Posterior vena cava (tissue), 2 donors: ENCODE measurements around the gene UNK. TPM values are rescaled to one million over a fixed set of nuclear protein-coding genes. Genes with fewer than 3 reads are reported as not detected.

ENCODE experiments used
- DNase-seq: peaks from one replicate; pipeline ENCODE4 v3.0.0-alpha.2; 2020; ENCODE audit warnings: low spot score
- intact Hi-C, 2 donors: fragments of 100-400 bp; cut with DNase I; formaldehyde crosslinking; loops; one replicate each; pipeline versions ENCODE4 v1.14.1 to v1.14.2; 2022 to 2023
- microRNA-seq, 2 donors: library from miRNA; unstranded; fragments of <30 nt; microRNA quantifications; one replicate each; pipeline ENCODE4 v1.2.0, GENCODE V29; 2020 to 2021; ENCODE audit warnings: borderline microRNAs expressed in 2 of 2
- total RNA-seq, 2 donors: library from RNA; stranded (reverse); fragmentation: NEBNext Ultra II Directional; extraction: Animal tissue kit (Norgen Biotek cat#: 25700); gene quantifications; one replicate each; pipeline ENCODE4 v1.2.1, GENCODE V29; 2021
- donor health status: DM: yes; HTN: yes; CAD: no.
- donor health status: DM: yes; HTN: yes; CAD: no.

UNK gene
- total RNA-seq, 2 donors from 2014 or later: 23.3 to 32.9 TPM

DNA sequence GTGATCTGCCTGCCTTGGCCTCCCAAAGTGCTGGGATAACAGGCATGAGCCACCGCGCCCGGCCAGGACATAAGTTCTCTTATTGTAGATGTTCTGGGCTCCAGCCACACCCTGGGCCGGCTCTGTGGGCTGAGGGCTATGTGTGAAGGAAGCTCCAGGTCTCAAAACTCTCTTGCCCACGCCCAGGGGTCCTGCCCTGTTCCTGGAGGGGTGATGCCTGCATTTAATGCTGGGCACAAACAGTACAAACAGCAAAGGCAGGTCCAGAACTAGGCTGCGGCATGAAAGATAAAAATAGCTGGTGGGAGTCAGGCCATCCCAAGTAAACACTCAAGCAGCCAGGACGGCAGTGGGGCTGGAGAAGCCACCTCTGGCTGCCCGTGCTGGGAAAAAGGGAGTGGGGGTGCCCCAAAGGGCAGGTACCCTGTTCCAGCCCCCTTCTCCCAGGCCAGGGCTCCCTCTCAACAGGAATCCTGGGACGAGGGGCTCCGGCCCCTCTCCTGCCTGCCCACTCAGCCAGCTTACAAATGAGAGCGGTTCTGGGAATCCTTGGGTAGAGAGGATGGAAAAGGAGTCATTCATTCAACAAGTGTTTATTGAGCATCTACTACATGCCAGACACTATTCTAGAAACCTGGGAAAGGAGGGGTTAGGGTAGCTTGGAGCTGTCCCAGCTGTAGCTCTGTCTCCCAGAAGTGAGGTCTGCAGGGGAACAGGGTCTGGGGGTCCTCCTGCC lies 89.1 kb downstream of the UNK start:
- no peak for DNase-seq
- intact Hi-C loops: no loop called here

DNA sequence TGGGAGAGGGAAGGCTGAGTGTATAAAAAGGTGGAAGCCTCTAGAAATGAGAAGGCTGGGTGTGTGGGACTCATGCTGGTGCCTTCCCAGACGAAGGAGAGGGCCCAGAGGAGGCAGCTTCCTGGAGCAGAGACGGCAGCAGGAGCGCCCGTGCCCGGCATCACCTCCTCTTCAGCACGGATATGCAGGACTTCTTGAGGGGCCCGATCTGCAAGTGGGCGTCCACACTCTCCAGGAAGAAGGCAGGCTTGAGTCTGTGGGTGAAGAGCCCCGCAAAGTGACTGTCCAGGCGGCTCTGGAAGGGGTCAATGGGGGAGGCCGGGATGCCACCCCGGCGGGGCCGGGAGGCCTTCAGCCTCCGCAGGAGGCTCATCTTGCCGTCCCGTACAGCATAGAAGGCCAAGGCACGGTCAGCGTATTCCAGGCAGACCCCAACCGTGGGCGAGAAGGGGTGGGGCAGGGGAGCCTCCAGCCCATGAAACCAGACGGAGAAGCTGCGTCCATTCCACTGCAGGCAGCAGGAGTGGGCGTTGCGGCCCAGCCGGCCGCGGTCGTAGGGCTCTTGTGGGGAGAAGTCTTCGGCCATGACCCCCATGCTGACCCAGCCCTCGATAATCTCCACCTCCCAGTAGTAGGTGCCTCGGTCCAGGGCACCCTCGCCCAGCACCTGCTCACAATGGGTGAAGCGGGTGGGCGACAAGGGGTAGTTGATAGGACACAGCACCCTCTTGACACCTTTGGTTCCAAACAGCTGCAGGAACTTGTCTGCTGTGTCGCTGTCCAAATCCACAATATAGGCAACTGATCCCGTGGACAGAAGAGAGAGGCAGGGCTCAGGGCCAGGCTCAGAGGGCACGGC lies 89.9 kb downstream of the UNK start:
- DNase-seq: no peak
- intact Hi-C loops: loop anchor here in 1 of 2 donors (5.0 kb wide), 1 partner anchor 97 kb away; a partner anchor contains a TSS

Small RNA genes lying within 50 kb of the gene (microRNA-seq; reads per million reads assigned to microRNA genes)
- 0 to 0.78 reads per million in 2 donors for gene MIR4738

Other genes starting within 250 kb of the UNK start
- 100 to 1,000 TPM in 1 of 2 donors, 10 to 100 TPM in 1; 76.5 to 114 TPM for gene MYO15B, start 197.0 kb upstream of the UNK start, total RNA-seq
- under 1 TPM; 0.38 to 0.97 TPM for gene SMIM5, start 151.4 kb upstream of the UNK start, total RNA-seq
- gene RECQL5, start 117.7 kb upstream of the UNK start, total RNA-seq: 10 to 100 TPM; 14.5 to 14.8 TPM
- gene SAP30BP, start 117.5 kb upstream of the UNK start, total RNA-seq: 10 to 100 TPM; 56.7 to 66.1 TPM
- gene ITGB4, start 63.3 kb upstream of the UNK start, total RNA-seq: 10 to 100 TPM; 39.4 to 46.6 TPM
- gene GALK1, start 19.6 kb upstream of the UNK start, total RNA-seq: 10 to 100 TPM; 21.0 to 27.6 TPM
- 10 to 100 TPM in 1 of 2 donors, 1 to 10 TPM in 1; 7.3 to 15.1 TPM for gene UNC13D, start 59.6 kb downstream of the UNK start, total RNA-seq
- gene WBP2, start 70.5 kb downstream of the UNK start, total RNA-seq: 100 to 1,000 TPM in 1 of 2 donors, 10 to 100 TPM in 1; 75.8 to 111 TPM
- 10 to 100 TPM; 60.8 to 70.9 TPM for gene TRIM47, start 93.8 kb downstream of the UNK start, total RNA-seq
- gene TRIM65, start 112.1 kb downstream of the UNK start, total RNA-seq: 10 to 100 TPM; 12.8 to 15.7 TPM
- 10 to 100 TPM; 49.3 to 55.5 TPM for gene MRPL38, start 120.1 kb downstream of the UNK start, total RNA-seq
- 1 to 10 TPM; 4.5 to 6.8 TPM for gene FBF1, start 156.2 kb downstream of the UNK start, total RNA-seq
- gene ACOX1, start 194.4 kb downstream of the UNK start, total RNA-seq: 10 to 100 TPM; 45.2 to 46.2 TPM
- gene TEN1, start 194.4 kb downstream of the UNK start, total RNA-seq: 10 to 100 TPM; 11.1 to 12.7 TPM
- gene CDK3, start 216.0 kb downstream of the UNK start, total RNA-seq: 1 to 10 TPM; 2.9 to 4.9 TPM
- 1 to 10 TPM in 1 of 2 donors, under 1 TPM in 1; 0.33 to 1.3 TPM for gene EVPL, start 242.5 kb downstream of the UNK start, total RNA-seq